PC-9 (cell line): ENCODE measurements around the gene PIP4P1. TPM values are rescaled to one million over a fixed set of nuclear protein-coding genes. Genes with fewer than 3 reads are reported as not detected.

Experiments used
- BruUV-seq: library from RNA; stranded (reverse); fragments of 400-500 nt; replicated peaks from 2 replicates; lab custom pipeline; 2021; lab: Mats Ljungman, UMichigan
- CTCF ChIA-PET: fragments of 300-600 bp; sonication (Branson Sonifier 250); formaldehyde crosslinking; loops from one replicate; lab custom pipeline; 2022; ENCODE audit warnings: antibody characterized with exemption; lab: Charles Lee
- POLR2A ChIA-PET: fragments of 300-600 bp; sonication (Branson Sonifier 250); formaldehyde crosslinking; loops from one replicate; lab custom pipeline; 2022; ENCODE audit warnings: antibody characterized with exemption; ENCODE audit not compliant: unreplicated experiment; lab: Charles Lee
- DNase-seq, 2 experiments: peaks; one replicate each; pipeline versions ENCODE4 v3.0.0 to v3.0.0-alpha.2; 2015 to 2022; ENCODE audit warnings: mixed read lengths in 1 of 2
- H2AFZ ChIP-seq: fragments of 200-600 bp; sonication (generic); 2 replicates; pipeline ENCODE4 v1.8.1; 2017; ENCODE audit warnings: antibody characterized with exemption
- H3F3A ChIP-seq: fragments of 200-600 bp; sonication (generic); 2 replicates; pipeline ENCODE4 v1.8.1; 2017; ENCODE audit warnings: antibody characterized with exemption, mild to moderate bottlenecking, low read depth; ENCODE audit not compliant: insufficient read depth
- H3K27ac ChIP-seq: fragments of 200-600 bp; sonication (generic); 2 replicates; pipeline ENCODE4 v1.6.1; 2016; ENCODE audit warnings: mixed run types
- H3K27me3 ChIP-seq: fragments of 200-600 bp; sonication (generic); 2 replicates; pipeline ENCODE4 v1.6.1; 2016; ENCODE audit warnings: low read depth, mixed run types; ENCODE audit not compliant: insufficient read depth
- H3K36me3 ChIP-seq: fragments of 200-600 bp; sonication (generic); 2 replicates; pipeline ENCODE4 v1.6.1; 2016; ENCODE audit warnings: low read depth, mixed run types
- H3K4me1 ChIP-seq: fragments of 200-600 bp; sonication (generic); replicated peaks from 2 replicates; pipeline ENCODE4 v1.6.1; 2016; ENCODE audit warnings: mixed run types; ENCODE audit not compliant: insufficient read depth
- H3K4me2 ChIP-seq: fragments of 200-600 bp; sonication (generic); 2 replicates; pipeline ENCODE4 v1.6.1; 2017; ENCODE audit warnings: mixed run types
- H3K4me3 ChIP-seq: fragments of 200-600 bp; sonication (generic); 2 replicates; pipeline ENCODE4 v1.6.1; 2016; ENCODE audit warnings: mixed run types
- H3K79me2 ChIP-seq: fragments of 200-600 bp; sonication (generic); 2 replicates; pipeline ENCODE4 v1.6.1; 2017; ENCODE audit warnings: low read depth, mixed run types
- H3K9me2 ChIP-seq: fragments of 200-600 bp; sonication (generic); 2 replicates; pipeline ENCODE4 v1.8.1; 2017; ENCODE audit warnings: mild to moderate bottlenecking; ENCODE audit not compliant: insufficient read depth
- H3K9me3 ChIP-seq: fragments of 200-600 bp; sonication (generic); 2 replicates; pipeline ENCODE4 v1.8.1; 2016; ENCODE audit warnings: low read depth; ENCODE audit not compliant: insufficient read depth
- H4K20me1 ChIP-seq: fragments of 200-600 bp; sonication (generic); 2 replicates; pipeline ENCODE4 v1.8.1; 2017; ENCODE audit not compliant: insufficient read depth
- CTCF ChIP-seq: fragments of 200-600 bp; sonication (generic); conservative IDR thresholded peaks from 2 replicates; pipeline ENCODE4 v1.6.1; 2017; ENCODE audit warnings: mixed run types, antibody characterized with exemption, mild to moderate bottlenecking, moderate library complexity
- EZH2 ChIP-seq: fragments of 200-600 bp; sonication (generic); IDR thresholded peaks from 2 replicates; pipeline ENCODE4 v1.8.0; 2017; ENCODE audit warnings: antibody characterized with exemption, low read depth
- intact Hi-C: fragments of 100-400 bp; cut with micrococcal nuclease; formaldehyde crosslinking; loops from one replicate; pipeline ENCODE4 v1.10.0; 2022; ENCODE audit not compliant: unreplicated experiment
- total RNA-seq: library from RNA; stranded (reverse); gene quantifications from 2 replicates; pipeline ENCODE4 v1.2.3, GENCODE V29; 2021

The PIP4P1 gene
- total RNA-seq, 1 experiment from 2014 or later: 20.1 TPM

GRCh38 chr14:20503898-20504297, 42.7 kb upstream of the PIP4P1 start:
- CTCF ChIA-PET: no interaction called here
- Histone ChIP-seq H3F3A (no peaks in the 10 kb centered on the region), H3K79me2 (no peaks in the 10 kb centered on the region), H3K9me3 (no peaks in the 10 kb centered on the region), H3K4me2 (no peak overlapping the region), H3K27ac (no peak overlapping the region), H4K20me1 (no peaks in the 10 kb centered on the region), H3K9me2 (no peaks in the 10 kb centered on the region), H3K4me1 (peaks cover 8% of the 10 kb centered on the region), H3K36me3 (no peaks in the 10 kb centered on the region), H3K27me3 (no peaks in the 10 kb centered on the region), H3K4me3 (no peak overlapping the region), H2AFZ (no peak overlapping the region)
- intact Hi-C loops: no loop called here
- no peak for DNase-seq
- no TSS peak for BruUV-seq
- TF ChIP-seq EZH2 (no peak), CTCF (no peak)
- POLR2A ChIA-PET: no interaction called here

GRCh38 chr14:20501346-20501745, 40.1 kb upstream of the PIP4P1 start:
- H3K4me2 ChIP-seq: no peak overlapping the region
- no peaks in the 10 kb centered on the region for H3F3A ChIP-seq
- H3K4me1 ChIP-seq: peaks cover 14% of the 10 kb centered on the region
- no peaks in the 10 kb centered on the region for H3K36me3 ChIP-seq
- TF ChIP-seq CTCF: no peak
- TF ChIP-seq EZH2: no peak
- H4K20me1 ChIP-seq: no peaks in the 10 kb centered on the region
- H3K4me3 ChIP-seq: no peak overlapping the region
- H2AFZ ChIP-seq: no peak overlapping the region
- intact Hi-C loops: no loop called here
- ChIA-PET POLR2A (no interaction called here), CTCF (no interaction called here)
- DNase-seq: no peak
- no TSS peak for BruUV-seq
- H3K27me3 ChIP-seq: no peaks in the 10 kb centered on the region
- H3K79me2 ChIP-seq: no peaks in the 10 kb centered on the region
- no peaks in the 10 kb centered on the region for H3K9me2 ChIP-seq
- no peak overlapping the region for H3K27ac ChIP-seq
- H3K9me3 ChIP-seq: no peaks in the 10 kb centered on the region

- H3K9me3 ChIP-seq: no peaks in the 10 kb centered on the region
- H3K36me3 ChIP-seq: no peaks in the 10 kb centered on the region
- intact Hi-C loops: no loop called here
- no peak overlapping the region for H3K4me2 ChIP-seq
- ChIA-PET CTCF (no interaction called here), POLR2A (no interaction called here)
- H3K9me2 ChIP-seq: no peaks in the 10 kb centered on the region
- BruUV-seq: no TSS peak
- H3K4me1 ChIP-seq: peaks cover 24% of the 10 kb centered on the region
- peaks cover 10% of the 10 kb centered on the region; the same call in 1 of the 2 replicates for H3F3A ChIP-seq
- H3K27ac ChIP-seq: no peak overlapping the region
- no peak for TF ChIP-seq EZH2
- no peak for TF ChIP-seq CTCF
- no peaks in the 10 kb centered on the region for H3K27me3 ChIP-seq
- H2AFZ ChIP-seq: no peak overlapping the region
- no peak for DNase-seq
- no peak overlapping the region for H3K4me3 ChIP-seq
- no peaks in the 10 kb centered on the region for H4K20me1 ChIP-seq
- H3K79me2 ChIP-seq: no peaks in the 10 kb centered on the region
Measured at GRCh38 chr14:20499881-20500280, 38.6 kb upstream of the PIP4P1 start.
